Ovary (tissue), 9 donors: ENCODE results near the gene GMEB2. TPM values are rescaled to one million over a fixed set of nuclear protein-coding genes. Genes with fewer than 3 reads are reported as not detected.

ENCODE experiments used
- DNase-seq, 5 donors: peaks; one replicate each; pipeline ENCODE4 v3.0.0-alpha.2; 2019 to 2020
- H3K27ac ChIP-seq, 2 donors: fragments of 200-600 bp; one replicate each; pipeline versions ENCODE4 v1.5.1 to v1.8.0; 2019 to 2022
- H3K27me3 ChIP-seq: fragments of 200-600 bp; one replicate; pipeline ENCODE4 v1.8.0; 2022
- H3K36me3 ChIP-seq: fragments of 200-600 bp; sonication (generic); one replicate; pipeline ENCODE4 v1.5.1; 2019
- H3K4me1 ChIP-seq: one replicate; pipeline ENCODE4 v1.8.1; 2013; ENCODE audit warnings: mild to moderate bottlenecking, moderate library complexity; ENCODE audit not compliant: insufficient read depth
- H3K4me3 ChIP-seq: fragments of 200-600 bp; sonication (generic); one replicate; pipeline ENCODE4 v1.5.1; 2017
- H3K9me3 ChIP-seq, 2 donors: fragments of 200-600 bp in 1 of 2; sonication (generic) in 1 of 2; one replicate each; pipeline versions ENCODE4 v1.5.1 to v1.8.1; 2013 to 2019; ENCODE audit warnings: mild to moderate bottlenecking in 1 of 2, moderate library complexity in 1 of 2
- EP300 ChIP-seq: sonication (generic); formaldehyde crosslinking; IDR thresholded peaks from one replicate; pipeline ENCODE4 v1.6.1; 2017; ENCODE audit warnings: antibody characterized with exemption
- POLR2A ChIP-seq: fragments of 450-650 bp; IDR thresholded peaks from one replicate; pipeline ENCODE4 v1.6.1; 2017; ENCODE audit warnings: antibody characterized with exemption, mild to moderate bottlenecking, moderate library complexity
- WGBS, 3 donors: extraction: QIAGEN DNeasy Blood & Tissue Kit in 1 of 3; methylation state at CpG; one replicate each; pipeline versions ENCODE4 v1.1.5 to v1.1.7; 2013 to 2017; 5-methylcytosine and 5-hydroxymethylcytosine counted together
- intact Hi-C, 4 donors: fragments of 100-400 bp; cut with DNase I; formaldehyde crosslinking; loops; one replicate each; pipeline versions ENCODE4 v1.11.0 to v1.15.1; 2022 to 2023
- polyA plus RNA-seq, 2 donors: library from polyadenylated mRNA; stranded (reverse); fragments of 200-250 nt in 1 of 2; fragments of 350-450 nt in 1 of 2; fragmentation: Illumina TruSeq in 1 of 2; extraction: RNeasy Lipid Tissue Mini Kit (QIAGEN cat#74804) in 1 of 2; gene quantifications; one replicate each; pipeline ENCODE4 v1.2.3, GENCODE V29; 2013 to 2014
- total RNA-seq, 7 donors: library from RNA; depleted of rRNA in 2 of 7; stranded (reverse); fragments of >200 nt in 2 of 7; fragmentation: NEBNext Ultra II Directional in 3 of 7; extraction: Animal tissue kit (Norgen Biotek cat#: 25700) in 3 of 7; gene quantifications; one replicate each; pipeline versions ENCODE4 v1.1.0 to v1.2.4, GENCODE V29; 2016 to 2023
- TF ChIP-seq, protein P1 (sequence below), 3 donors: fragments of 450-650 bp in 2 of 3; fragments of 200-600 bp in 1 of 3; IDR thresholded peaks; one replicate each; pipeline versions ENCODE4 v1.5.1 to v1.8.0; 2016 to 2022; ENCODE audit warnings: antibody characterized with exemption in 3 of 3, mild to moderate bottlenecking in 1 of 3
- donor health status: DM: no; HTN: no; CAD: no; lungs with moderate emphysema.
- donor health status: DM: no; HTN: no; CAD: no.
- donor health status: Bipolar disorder and iron deficiency.
- donor health status: DM: yes; HTN: yes; CAD: no.
- donor health status: DM: no; HTN: no; CAD: no.
- donor health status: DM: yes; HTN: yes; CAD: no.

The GMEB2 gene
- total and polyA plus RNA-seq, 9 donors: 4.1 to 14.7 (median 9.7) TPM

DNA sequence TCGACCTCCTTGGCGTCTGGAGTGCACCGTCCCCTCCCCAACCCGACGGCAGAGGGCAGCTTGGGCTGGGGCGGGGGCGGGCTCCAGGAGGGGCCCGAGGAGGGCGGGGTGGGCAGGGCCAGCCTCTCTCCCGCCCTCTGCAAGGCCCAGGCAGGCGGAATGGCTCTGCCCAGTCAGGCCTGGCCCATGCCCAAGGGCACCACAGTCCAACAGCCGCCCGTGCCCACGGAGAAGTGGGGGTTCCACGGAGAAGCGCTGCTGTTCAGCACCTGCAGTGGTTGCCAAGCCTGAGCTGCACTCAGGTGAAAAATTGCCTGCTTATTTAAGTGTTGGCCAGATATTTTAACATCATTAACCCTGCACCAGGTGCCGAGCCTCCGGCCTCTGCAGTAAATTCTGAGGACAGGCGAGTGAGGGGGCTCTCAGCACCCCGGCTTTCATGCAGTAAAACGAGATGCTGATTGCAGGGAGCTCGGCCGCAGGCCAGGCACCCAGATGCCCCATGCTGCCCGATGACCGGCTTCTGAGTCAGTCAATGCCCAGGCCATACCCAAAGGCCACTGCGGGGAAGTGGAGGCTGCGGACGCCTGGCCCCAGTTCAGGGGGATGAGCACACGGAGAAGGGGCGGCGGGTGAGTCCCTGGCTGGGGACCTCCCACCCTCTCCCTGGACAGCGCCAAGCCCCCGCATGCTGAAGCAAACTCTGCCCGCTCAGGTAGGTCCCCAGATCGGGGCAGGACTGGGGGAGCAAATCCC is 79.0 kb downstream of the GMEB2 start, which contains the start of gene SRMS:
Gene SRMS, minus strand, starts transcription at position 25 of the 756 bp plus-strand sequence. CDS start 286 bp downstream, outside the sequence.
- WGBS, 3 donors: 28 to 42% (median 30%) methylated on average over 30 to 35 of the region's 35 CpGs
- Histone ChIP-seq H3K4me1 (no peaks in the 10 kb centered on the region), H3K36me3 (no peaks in the 10 kb centered on the region), H3K27me3 (no peaks in the 10 kb centered on the region), H3K9me3 (no peaks in the 10 kb centered on the region), H3K27ac (no peak within 1 kb of the TSS), H3K4me3 (no peak within 1 kb of the TSS)
- TF ChIP-seq POLR2A (no peak), EP300 (no peak)
- TF ChIP-seq, protein P1, sequence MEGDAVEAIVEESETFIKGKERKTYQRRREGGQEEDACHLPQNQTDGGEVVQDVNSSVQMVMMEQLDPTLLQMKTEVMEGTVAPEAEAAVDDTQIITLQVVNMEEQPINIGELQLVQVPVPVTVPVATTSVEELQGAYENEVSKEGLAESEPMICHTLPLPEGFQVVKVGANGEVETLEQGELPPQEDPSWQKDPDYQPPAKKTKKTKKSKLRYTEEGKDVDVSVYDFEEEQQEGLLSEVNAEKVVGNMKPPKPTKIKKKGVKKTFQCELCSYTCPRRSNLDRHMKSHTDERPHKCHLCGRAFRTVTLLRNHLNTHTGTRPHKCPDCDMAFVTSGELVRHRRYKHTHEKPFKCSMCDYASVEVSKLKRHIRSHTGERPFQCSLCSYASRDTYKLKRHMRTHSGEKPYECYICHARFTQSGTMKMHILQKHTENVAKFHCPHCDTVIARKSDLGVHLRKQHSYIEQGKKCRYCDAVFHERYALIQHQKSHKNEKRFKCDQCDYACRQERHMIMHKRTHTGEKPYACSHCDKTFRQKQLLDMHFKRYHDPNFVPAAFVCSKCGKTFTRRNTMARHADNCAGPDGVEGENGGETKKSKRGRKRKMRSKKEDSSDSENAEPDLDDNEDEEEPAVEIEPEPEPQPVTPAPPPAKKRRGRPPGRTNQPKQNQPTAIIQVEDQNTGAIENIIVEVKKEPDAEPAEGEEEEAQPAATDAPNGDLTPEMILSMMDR (IDR thresholded peaks at IDR 0.05): no peak
- DNase-seq: no peak
- intact Hi-C loops: no loop called here

DNA sequence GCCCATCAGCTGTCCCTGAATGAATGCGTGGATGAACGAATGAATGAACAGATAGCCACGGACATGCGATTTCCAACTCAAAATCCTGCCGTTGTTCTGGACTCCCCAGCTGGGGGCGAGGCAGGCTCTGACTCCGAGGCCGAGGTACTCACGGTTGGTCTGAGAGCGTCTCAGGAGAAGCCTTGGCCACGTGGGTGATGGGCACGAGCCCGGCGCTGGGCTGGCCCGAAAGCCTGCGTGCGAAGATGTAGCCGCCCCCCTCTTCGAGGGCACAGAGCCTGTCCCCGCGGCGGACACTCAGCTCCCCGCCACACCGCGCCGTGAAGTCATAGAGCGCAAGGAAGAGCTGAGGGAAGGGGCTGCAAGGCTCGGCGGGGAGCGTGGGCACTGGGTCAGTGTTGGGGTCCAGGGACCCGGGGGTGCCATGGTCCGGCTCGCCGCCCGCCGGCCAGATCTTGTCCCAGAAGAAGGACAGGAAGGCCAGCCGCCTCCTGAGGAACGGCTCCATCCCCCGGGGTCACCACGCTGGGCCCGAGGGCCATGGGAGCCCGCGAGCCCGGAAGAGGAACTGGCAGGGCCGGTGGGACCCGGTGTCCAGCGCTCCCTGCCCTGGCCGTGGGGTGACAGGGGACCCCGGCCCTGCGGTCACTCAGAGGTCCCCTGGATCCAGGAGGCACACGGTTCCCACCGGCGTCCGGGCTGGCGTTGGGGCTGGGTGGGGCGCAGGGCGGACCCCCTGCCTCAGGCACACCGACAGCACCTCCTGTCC is 79.8 kb downstream of the GMEB2 start:
- Histone ChIP-seq H3K27ac (no peak overlapping the region), H3K36me3 (no peaks in the 10 kb centered on the region), H3K4me1 (no peaks in the 10 kb centered on the region), H3K9me3 (no peaks in the 10 kb centered on the region), H3K27me3 (no peaks in the 10 kb centered on the region), H3K4me3 (no peak overlapping the region)
- TF ChIP-seq POLR2A: no peak
- intact Hi-C loops: no loop called here
- WGBS, 3 donors: 39 to 51% (median 50%) methylated on average over 38 to 58 of the region's 58 CpGs
- no peak for DNase-seq

DNA sequence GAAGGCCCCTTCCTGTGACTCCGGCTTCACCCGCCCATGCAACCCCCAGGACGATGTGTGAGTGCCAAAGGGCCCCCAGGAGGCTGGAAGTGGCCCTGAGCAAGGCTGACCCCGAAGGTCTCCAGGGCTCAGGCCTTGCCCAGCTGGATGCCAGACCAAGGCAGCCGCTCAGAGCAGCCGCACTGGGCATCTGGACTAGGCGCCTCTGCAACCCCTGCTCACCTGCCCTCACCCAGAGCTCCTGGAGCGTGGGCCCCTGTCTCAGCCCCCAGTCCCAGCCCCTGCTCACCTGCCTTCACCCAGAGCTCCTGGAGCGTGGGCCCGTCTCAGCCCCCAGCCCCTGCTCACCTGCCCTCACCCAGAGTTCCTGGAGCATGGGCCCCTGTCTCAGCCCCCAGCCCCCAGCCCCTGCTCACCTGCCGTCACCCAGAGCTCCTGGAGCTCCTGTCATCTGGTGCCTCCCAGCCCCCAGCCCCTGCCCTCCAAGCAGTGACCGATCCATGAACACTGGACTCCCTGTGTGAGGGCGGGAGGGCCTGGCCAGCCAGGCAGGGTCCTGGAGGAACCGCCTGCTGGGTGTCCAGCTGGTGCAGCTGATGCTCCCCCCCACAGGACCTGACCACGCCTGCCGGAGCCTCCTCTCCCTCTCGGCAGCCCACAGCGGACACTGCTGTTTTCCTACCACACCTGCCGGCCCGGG is 80.5 kb downstream of the GMEB2 start:
- Histone ChIP-seq H3K4me1 (no peaks in the 10 kb centered on the region), H3K27ac (no peak overlapping the region), H3K4me3 (no peak overlapping the region), H3K9me3 (no peaks in the 10 kb centered on the region), H3K36me3 (no peaks in the 10 kb centered on the region), H3K27me3 (no peaks in the 10 kb centered on the region)
- 59 to 69% (median 64%) methylated on average over 18 to 20 of the region's 20 CpGs for WGBS, 3 donors
- TF ChIP-seq, protein P1 (IDR thresholded peaks at IDR 0.05): no peak
- TF ChIP-seq POLR2A (no peak), EP300 (no peak)
- DNase-seq: no peak
- intact Hi-C loops: no loop called here

DNA sequence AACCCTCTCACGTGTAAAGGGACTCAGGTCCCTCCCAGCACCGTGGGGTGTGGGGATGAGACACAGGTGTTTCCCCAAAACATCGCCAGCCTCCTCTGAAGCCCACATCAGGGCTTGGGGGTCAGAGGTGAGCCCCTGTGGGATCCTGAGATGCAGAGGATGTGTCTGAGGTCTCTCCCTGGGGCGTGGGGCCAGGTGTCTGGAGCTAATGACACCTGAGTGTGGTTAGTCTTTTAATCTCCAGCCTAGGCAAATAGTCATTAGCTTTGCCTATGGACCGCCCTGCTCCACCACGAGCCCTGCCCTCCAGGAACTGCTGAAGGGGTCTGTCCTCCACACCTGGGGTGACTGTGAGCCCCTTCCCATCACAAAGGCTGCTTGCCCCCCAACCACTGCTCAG is 81.1 kb downstream of the GMEB2 start:
- no peaks in the 10 kb centered on the region for H3K27me3 ChIP-seq
- H3K27ac ChIP-seq: no peak overlapping the region
- 55 to 61% (median 59%) methylated on average over 6 of the region's 6 CpGs for WGBS, 3 donors
- intact Hi-C loops: no loop called here
- no peaks in the 10 kb centered on the region for H3K9me3 ChIP-seq
- H3K4me3 ChIP-seq: no peak overlapping the region
- TF ChIP-seq EP300 (no peak), POLR2A (no peak)
- TF ChIP-seq, protein P1 (IDR thresholded peaks at IDR 0.05): no peak
- DNase-seq: no peak
- no peaks in the 10 kb centered on the region for H3K4me1 ChIP-seq
- no peaks in the 10 kb centered on the region for H3K36me3 ChIP-seq
